Hepatocyte (in vitro differentiated cells): ENCODE data around the gene ERG. TPM values are rescaled to one million over a fixed set of nuclear protein-coding genes. Genes with fewer than 3 reads are reported as not detected.

Source experiments
- DNase-seq: peaks from one replicate; pipeline ENCODE4 v3.0.0-alpha.2; 2016; ENCODE audit warnings: low spot score
- H2AFZ ChIP-seq: fragments of 200-600 bp; sonication (generic); 2 replicates; pipeline ENCODE4 v1.6.0; 2016; ENCODE audit warnings: antibody characterized with exemption, mild to moderate bottlenecking
- H3K27ac ChIP-seq: fragments of 200-600 bp; sonication (generic); 2 replicates; pipeline ENCODE4 v1.5.1; 2016; ENCODE audit warnings: mild to moderate bottlenecking
- H3K27me3 ChIP-seq: fragments of 200-600 bp; sonication (generic); 2 replicates; pipeline ENCODE4 v1.6.1; 2016
- H3K36me3 ChIP-seq: fragments of 200-600 bp; sonication (generic); replicated peaks from 2 replicates; pipeline ENCODE4 v1.5.1; 2016; ENCODE audit warnings: low read depth; ENCODE audit not compliant: insufficient read depth
- H3K4me1 ChIP-seq: fragments of 200-600 bp; sonication (generic); 2 replicates; pipeline ENCODE4 v1.5.1; 2016; ENCODE audit warnings: mild to moderate bottlenecking, moderate library complexity; ENCODE audit not compliant: insufficient read depth
- H3K4me2 ChIP-seq: fragments of 200-600 bp; sonication (generic); 2 replicates; pipeline ENCODE4 v1.6.0; 2016
- H3K4me3 ChIP-seq: fragments of 200-600 bp; sonication (generic); 2 replicates; pipeline ENCODE4 v1.5.1; 2016; ENCODE audit warnings: mild to moderate bottlenecking
- H3K79me2 ChIP-seq: fragments of 200-600 bp; sonication (generic); 2 replicates; pipeline ENCODE4 v1.6.0; 2017; ENCODE audit warnings: mild to moderate bottlenecking
- H3K9me2 ChIP-seq: fragments of 200-600 bp; sonication (generic); replicated peaks from 2 replicates; pipeline ENCODE4 v1.6.0; 2017; ENCODE audit warnings: mild to moderate bottlenecking; ENCODE audit not compliant: insufficient read depth
- H3K9me3 ChIP-seq: fragments of 200-600 bp; sonication (generic); 2 replicates; pipeline ENCODE4 v1.5.1; 2016; ENCODE audit warnings: low read depth, mild to moderate bottlenecking
- H4K20me1 ChIP-seq: fragments of 200-600 bp; sonication (generic); 2 replicates; pipeline ENCODE4 v1.6.0; 2016; ENCODE audit warnings: mild to moderate bottlenecking; ENCODE audit not compliant: insufficient read depth, poor library complexity, severe bottlenecking
- EZH2 ChIP-seq: fragments of 200-600 bp; sonication (generic); IDR thresholded peaks from 2 replicates; pipeline ENCODE4 v1.6.1; 2016; ENCODE audit warnings: antibody characterized with exemption, mild to moderate bottlenecking, borderline replicate concordance
- EZH2phosphoT487 ChIP-seq: fragments of 200-600 bp; sonication (generic); IDR thresholded peaks from one replicate; pipeline ENCODE4 v1.6.1; 2018; ENCODE audit warnings: antibody characterized with exemption, mild to moderate bottlenecking, low read depth, moderate library complexity; ENCODE audit not compliant: unreplicated experiment, severe bottlenecking
- WGBS: methylation state at CpG from one replicate; pipeline ENCODE4 v1.1.6; 2016; ENCODE audit warnings: low lambda C conversion rate; ENCODE audit errors: missing lambda C conversion rate; 5-methylcytosine and 5-hydroxymethylcytosine counted together
- polyA plus RNA-seq: library from polyadenylated mRNA; unstranded; fragments of >200 nt; fragmentation: Nextera tagmentation; extraction: Ambion mirVana; gene quantifications from 2 replicates; pipeline ENCODE4 v1.2.1, GENCODE V29; 2016
- total RNA-seq: library from RNA; depleted of rRNA; stranded (reverse); fragments of >200 nt; gene quantifications from 2 replicates; pipeline ENCODE4 v1.2.3, GENCODE V29; 2014
- TF ChIP-seq, protein P1 (sequence below): fragments of 200-600 bp; sonication (generic); IDR thresholded peaks from 2 replicates; pipeline ENCODE4 v1.5.1; 2016; ENCODE audit warnings: antibody characterized with exemption, mild to moderate bottlenecking; ENCODE audit not compliant: poor library complexity

Gene ERG
- total and polyA plus RNA-seq, 2 experiments from 2014 or later = 2.5 to 5.1 TPM

DNA sequence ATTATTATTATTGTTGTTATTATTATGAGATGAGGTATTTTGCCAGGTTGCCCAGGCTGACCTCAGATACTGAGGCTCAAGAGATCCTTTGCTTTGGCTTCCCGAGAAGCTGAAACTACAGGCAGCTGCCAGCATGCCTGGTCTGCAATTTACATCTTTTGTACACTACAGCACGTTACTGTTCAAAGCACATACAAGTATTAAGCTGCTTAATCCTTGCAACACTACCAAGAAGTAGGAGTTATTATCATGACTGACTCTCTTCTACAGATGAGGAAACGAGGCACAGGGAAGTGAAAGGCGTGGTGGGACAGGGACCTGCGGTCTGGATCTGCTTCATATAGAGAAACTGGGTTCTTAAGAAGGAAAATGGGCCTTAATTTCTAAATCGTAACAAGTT lies 11.6 kb downstream of the ERG start:
- H3K36me3 ChIP-seq = no peaks in the 10 kb centered on the region
- H3K27ac ChIP-seq = peak overlapping the region; percentile 64
- TF ChIP-seq EZH2phosphoT487 (no peak), EZH2 (no peak)
- TF ChIP-seq, protein P1, sequence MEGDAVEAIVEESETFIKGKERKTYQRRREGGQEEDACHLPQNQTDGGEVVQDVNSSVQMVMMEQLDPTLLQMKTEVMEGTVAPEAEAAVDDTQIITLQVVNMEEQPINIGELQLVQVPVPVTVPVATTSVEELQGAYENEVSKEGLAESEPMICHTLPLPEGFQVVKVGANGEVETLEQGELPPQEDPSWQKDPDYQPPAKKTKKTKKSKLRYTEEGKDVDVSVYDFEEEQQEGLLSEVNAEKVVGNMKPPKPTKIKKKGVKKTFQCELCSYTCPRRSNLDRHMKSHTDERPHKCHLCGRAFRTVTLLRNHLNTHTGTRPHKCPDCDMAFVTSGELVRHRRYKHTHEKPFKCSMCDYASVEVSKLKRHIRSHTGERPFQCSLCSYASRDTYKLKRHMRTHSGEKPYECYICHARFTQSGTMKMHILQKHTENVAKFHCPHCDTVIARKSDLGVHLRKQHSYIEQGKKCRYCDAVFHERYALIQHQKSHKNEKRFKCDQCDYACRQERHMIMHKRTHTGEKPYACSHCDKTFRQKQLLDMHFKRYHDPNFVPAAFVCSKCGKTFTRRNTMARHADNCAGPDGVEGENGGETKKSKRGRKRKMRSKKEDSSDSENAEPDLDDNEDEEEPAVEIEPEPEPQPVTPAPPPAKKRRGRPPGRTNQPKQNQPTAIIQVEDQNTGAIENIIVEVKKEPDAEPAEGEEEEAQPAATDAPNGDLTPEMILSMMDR = no peak

DNA sequence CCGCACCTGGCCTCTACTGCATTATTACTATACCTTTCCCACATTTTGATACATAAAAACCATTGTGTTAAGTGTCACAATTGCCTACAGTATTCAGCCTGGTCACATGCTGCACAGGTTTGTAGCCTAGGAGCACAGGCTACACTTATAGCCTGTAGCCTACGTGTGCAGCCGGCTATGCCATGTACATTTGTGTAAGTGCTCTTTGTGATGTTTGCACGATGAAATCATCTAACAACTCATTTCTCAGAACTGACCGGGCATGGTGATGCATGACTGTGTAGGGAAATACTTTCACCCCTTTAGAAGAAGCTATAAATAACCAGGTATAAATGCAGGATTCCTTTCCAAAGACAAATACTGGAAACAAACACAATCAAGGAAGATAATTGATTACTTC lies 12.1 kb downstream of the ERG start:
- H3K79me2 ChIP-seq = no peaks in the 10 kb centered on the region
- TF ChIP-seq, protein P1 = no peak
- TF ChIP-seq EZH2 (no peak), EZH2phosphoT487 (no peak)
- H2AFZ ChIP-seq = no peak overlapping the region
- peaks cover 17% of the 10 kb centered on the region for H3K4me1 ChIP-seq
- H3K9me3 ChIP-seq = no peaks in the 10 kb centered on the region
- peak overlapping the region; percentile 64 for H3K27ac ChIP-seq
- H4K20me1 ChIP-seq = no peaks in the 10 kb centered on the region
- no peaks in the 10 kb centered on the region for H3K27me3 ChIP-seq
- no peak overlapping the region for H3K4me2 ChIP-seq
- WGBS = 61% methylated on average over 5 of the region's 5 CpGs
- DNase-seq = peak; percentile 65
- H3K9me2 ChIP-seq = no peaks in the 10 kb centered on the region
- H3K4me3 ChIP-seq = no peak overlapping the region
- H3K36me3 ChIP-seq = no peaks in the 10 kb centered on the region

More for the DNA sequence above, 11.6 kb downstream of the ERG start:
- H2AFZ ChIP-seq = no peak overlapping the region
- no peaks in the 10 kb centered on the region for H4K20me1 ChIP-seq
- WGBS = 85% methylated on average over 6 of the region's 6 CpGs
- H3K79me2 ChIP-seq = no peaks in the 10 kb centered on the region
- no peaks in the 10 kb centered on the region for H3K27me3 ChIP-seq
- DNase-seq = no peak
- H3K4me2 ChIP-seq = no peak overlapping the region
- H3K9me2 ChIP-seq = no peaks in the 10 kb centered on the region
- no peaks in the 10 kb centered on the region for H3K9me3 ChIP-seq
- peaks cover 17% of the 10 kb centered on the region for H3K4me1 ChIP-seq
- H3K4me3 ChIP-seq = no peak overlapping the region

DNA sequence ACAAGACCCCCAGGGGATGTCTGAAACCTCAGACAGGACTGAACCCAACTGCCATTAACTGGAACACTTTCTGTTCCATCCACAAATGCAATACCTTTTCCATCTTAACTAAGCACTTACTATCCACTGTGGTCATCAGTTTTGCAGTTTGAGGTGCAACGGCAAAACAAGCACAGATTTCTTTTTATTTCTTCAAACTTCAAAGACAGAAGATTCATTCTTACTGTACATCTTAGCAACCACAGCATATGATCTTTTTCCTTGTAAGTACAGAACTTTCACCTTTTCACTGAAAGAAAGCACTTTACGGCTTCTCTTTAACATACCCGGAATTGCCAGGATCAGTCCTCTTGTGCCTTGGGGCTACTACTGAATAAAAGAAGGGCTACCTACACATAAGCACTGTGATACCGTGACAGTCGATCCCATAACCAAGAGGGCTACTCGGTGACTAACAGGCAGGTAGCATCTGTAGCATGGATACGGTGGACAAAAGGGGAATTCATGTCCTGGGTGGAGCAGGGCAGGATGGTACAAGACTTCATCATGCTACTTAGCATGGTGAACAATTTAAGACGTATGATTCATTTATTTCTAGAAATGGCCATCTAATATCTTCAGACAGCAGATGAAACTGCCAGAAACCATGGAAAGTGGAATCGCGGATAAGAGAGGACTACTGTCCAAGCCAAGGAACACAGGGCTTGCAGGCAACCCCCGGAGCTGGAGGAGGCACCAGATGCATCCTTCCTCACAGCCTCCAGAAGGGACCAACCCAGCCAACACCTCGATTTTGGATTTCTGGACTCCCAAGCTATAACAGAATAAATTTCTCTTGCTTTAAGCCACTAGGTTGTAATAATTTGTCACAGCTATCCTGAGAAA lies 18.4 kb downstream of the ERG start:
- Histone ChIP-seq H3K79me2 (no peaks in the 10 kb centered on the region), H3K9me2 (no peaks in the 10 kb centered on the region), H3K4me2 (no peak overlapping the region), H3K4me1 (peaks cover 12% of the 10 kb centered on the region), H4K20me1 (no peaks in the 10 kb centered on the region), H3K36me3 (no peaks in the 10 kb centered on the region), H3K9me3 (no peaks in the 10 kb centered on the region), H2AFZ (no peak overlapping the region), H3K4me3 (no peak overlapping the region), H3K27ac (no peak overlapping the region), H3K27me3 (no peaks in the 10 kb centered on the region)
- TF ChIP-seq, protein P1 = no peak
- WGBS = 93% methylated on average over 12 of the region's 12 CpGs
- DNase-seq = no peak
